Colonic mucosa (tissue), 4 donors: ENCODE measurements around the gene TCF23. TPM values are rescaled to one million over a fixed set of nuclear protein-coding genes. Genes with fewer than 3 reads are reported as not detected.

Experiments used
- DNase-seq: peaks from one replicate; pipeline ENCODE4 v3.0.0-alpha.2; 2020
- H3K27ac ChIP-seq: fragments of 200-600 bp; one replicate; pipeline ENCODE4 v1.8.0; 2021
- H3K27me3 ChIP-seq: fragments of 200-600 bp; one replicate; pipeline ENCODE4 v1.8.0; 2021
- H3K36me3 ChIP-seq: fragments of 200-600 bp; one replicate; pipeline ENCODE4 v1.8.0; 2021
- H3K4me1 ChIP-seq: fragments of 200-600 bp; one replicate; pipeline ENCODE4 v1.8.0; 2021; ENCODE audit warnings: mild to moderate bottlenecking
- H3K4me3 ChIP-seq: fragments of 200-600 bp; one replicate; pipeline ENCODE4 v1.8.0; 2021
- H3K9ac ChIP-seq, 2 donors: one replicate each; pipeline ENCODE4 v1.7.0; 2013; ENCODE audit warnings: control low read depth in 2 of 2, low read depth in 2 of 2, low read length in 2 of 2
- H3K9me3 ChIP-seq: fragments of 200-600 bp; one replicate; pipeline ENCODE4 v1.8.0; 2021
- CTCF ChIP-seq: fragments of 200-600 bp; IDR thresholded peaks from one replicate; pipeline ENCODE4 v1.8.0; 2022; ENCODE audit warnings: antibody characterized with exemption, mild to moderate bottlenecking
- intact Hi-C: fragments of 100-400 bp; cut with DNase I; formaldehyde crosslinking; loops from one replicate; pipeline ENCODE4 v1.14.1; 2022
- total RNA-seq, 2 donors: library from RNA; stranded (reverse); fragmentation: NEBNext Ultra II Directional in 1 of 2; extraction: Animal tissue kit (Norgen Biotek cat#: 25700) in 1 of 2; gene quantifications; one replicate each; pipeline ENCODE4 v1.2.1, GENCODE V29; 2021
- donor health status: healthy.
- donor health status: DM: no; HTN: no; CAD: no.
- donor health status: DM: no; HTN: no; CAD: no.

The TCF23 gene
- total RNA-seq, 2 donors from 2014 or later: 0.05 to 0.07 TPM

- no peak for TF ChIP-seq CTCF
- Histone ChIP-seq H3K27me3 (no peaks in the 10 kb centered on the region), H3K27ac (no peak overlapping the region), H3K4me3 (no peak overlapping the region), H3K9ac (no peak overlapping the region), H3K36me3 (no peaks in the 10 kb centered on the region), H3K4me1 (no peaks in the 10 kb centered on the region), H3K9me3 (no peaks in the 10 kb centered on the region)
- intact Hi-C loops: no loop called here
- DNase-seq: no peak
Observed at GRCh38 chr2:27160191-27160590, 11.4 kb downstream of the TCF23 start.

GRCh38 chr2:27162151-27163121, 13.6 kb downstream of the TCF23 start:
- DNase-seq: no peak
- Histone ChIP-seq H3K9me3 (no peaks in the 10 kb centered on the region), H3K4me1 (no peaks in the 10 kb centered on the region), H3K4me3 (no peak overlapping the region), H3K27ac (no peak overlapping the region), H3K36me3 (no peaks in the 10 kb centered on the region), H3K9ac (no peak overlapping the region), H3K27me3 (no peaks in the 10 kb centered on the region)
- intact Hi-C loops: no loop called here
- no peak for TF ChIP-seq CTCF

GRCh38 chr2:27164960-27165763, 16.4 kb downstream of the TCF23 start:
- Histone ChIP-seq H3K9me3 (no peaks in the 10 kb centered on the region), H3K4me1 (no peaks in the 10 kb centered on the region), H3K27ac (no peak overlapping the region), H3K36me3 (no peaks in the 10 kb centered on the region), H3K9ac (no peak overlapping the region), H3K27me3 (no peaks in the 10 kb centered on the region), H3K4me3 (no peak overlapping the region)
- no peak for TF ChIP-seq CTCF
- no peak for DNase-seq
- intact Hi-C loops: no loop called here

- Histone ChIP-seq H3K4me1 (no peaks in the 10 kb centered on the region), H3K27ac (no peak overlapping the region), H3K4me3 (no peak overlapping the region), H3K36me3 (no peaks in the 10 kb centered on the region), H3K27me3 (no peaks in the 10 kb centered on the region), H3K9ac (no peak overlapping the region), H3K9me3 (no peaks in the 10 kb centered on the region)
- TF ChIP-seq CTCF: no peak
- no peak for DNase-seq
- intact Hi-C loops: no loop called here
Observed at GRCh38 chr2:27170581-27171337, 22.0 kb downstream of the TCF23 start.

GRCh38 chr2:27171351-27171848, 22.6 kb downstream of the TCF23 start:
- H3K36me3 ChIP-seq: no peaks in the 10 kb centered on the region
- intact Hi-C loops: no loop called here
- no peaks in the 10 kb centered on the region for H3K27me3 ChIP-seq
- no peaks in the 10 kb centered on the region for H3K9me3 ChIP-seq
- H3K27ac ChIP-seq: no peak overlapping the region
- no peak for DNase-seq
- no peak overlapping the region for H3K4me3 ChIP-seq
- no peak overlapping the region for H3K9ac ChIP-seq
- no peak for TF ChIP-seq CTCF
- no peaks in the 10 kb centered on the region for H3K4me1 ChIP-seq
